ENCODE data around the gene COLEC11.
A peak's percentile ranks its signal among the peaks of the same experiment; 100 is the strongest.

Gene COLEC11

GRCh38 chr2:3639015-3639630 is 44.2 kb downstream of the COLEC11 start:
- DNase-seq (ENCODE audit: low spot score), result no peak

- DNase-seq (ENCODE audit: low spot score), result no peak
These were observed 44.7 kb downstream of the COLEC11 start for GRCh38 chr2:3639653-3640052.

GRCh38 chr2:3641181-3641580 is 46.3 kb downstream of the COLEC11 start:
- DNase-seq (ENCODE audit: low spot score), result no peak

GRCh38 chr2:3641841-3642421 is 47.0 kb downstream of the COLEC11 start:
- DNase-seq (ENCODE audit: low spot score), result no peak

GRCh38 chr2:3642521-3643215 is 47.8 kb downstream of the COLEC11 start:
- no peak for DNase-seq (ENCODE audit: low spot score)

GRCh38 chr2:3643371-3644245 is 48.7 kb downstream of the COLEC11 start:
- no peak for DNase-seq (ENCODE audit: low spot score)

GRCh38 chr2:3644246-3644525 is 49.3 kb downstream of the COLEC11 start:
- no peak for DNase-seq (ENCODE audit: low spot score)

GRCh38 chr2:3644891-3645605 is 50.1 kb downstream of the COLEC11 start:
- DNase-seq (ENCODE audit: low spot score), result no peak

- no peak for DNase-seq (ENCODE audit: low spot score)
These were observed 51.0 kb downstream of the COLEC11 start for GRCh38 chr2:3645745-3646389.

- DNase-seq (ENCODE audit: low spot score), result no peak
These were observed 51.5 kb downstream of the COLEC11 start for GRCh38 chr2:3646446-3646845.

- no peak for DNase-seq (ENCODE audit: low spot score)
These were observed 52.3 kb downstream of the COLEC11 start for GRCh38 chr2:3647246-3647645.

- DNase-seq (ENCODE audit: low spot score), result no peak
These were observed 53.1 kb downstream of the COLEC11 start for GRCh38 chr2:3647831-3648651.

GRCh38 chr2:3648652-3649177 is 53.8 kb downstream of the COLEC11 start:
- no peak for DNase-seq (ENCODE audit: low spot score)

- DNase-seq (ENCODE audit: low spot score), result no peak
These were observed 54.7 kb downstream of the COLEC11 start for GRCh38 chr2:3649581-3649980.

- no peak for DNase-seq (ENCODE audit: low spot score)
These were observed 55.4 kb downstream of the COLEC11 start for GRCh38 chr2:3650140-3650920.

- DNase-seq (ENCODE audit: low spot score), result peak; percentile 62
These were observed 57.1 kb downstream of the COLEC11 start for GRCh38 chr2:3651691-3652648.

GRCh38 chr2:3652896-3653625 is 58.1 kb downstream of the COLEC11 start:
- no peak for DNase-seq (ENCODE audit: low spot score)

GRCh38 chr2:3654011-3654410 is 59.1 kb downstream of the COLEC11 start:
- DNase-seq (ENCODE audit: low spot score), result no peak
